Fibroblast of villous mesenchyme (primary cell): ENCODE data around the gene BMP3. TPM values are rescaled to one million over a fixed set of nuclear protein-coding genes. Genes with fewer than 3 reads are reported as not detected.
A peak's percentile ranks its signal among the peaks of the same experiment; 100 is the strongest.

Source experiments
- DNase-seq: peaks from one replicate; pipeline ENCODE4 v3.0.0-alpha.2; 2010; ENCODE audit warnings: low read depth
- H3K4me3 ChIP-seq: 2 replicates; pipeline ENCODE4 v1.5.1; 2011; ENCODE audit warnings: low read depth, mild to moderate bottlenecking, low read length
- CTCF ChIP-seq: IDR thresholded peaks from 2 replicates; pipeline ENCODE4 v1.5.1; 2012; ENCODE audit warnings: low read depth, mild to moderate bottlenecking, low read length; ENCODE audit not compliant: insufficient read depth
- total RNA-seq: library from RNA; depleted of rRNA; stranded (reverse); fragments of >200 nt; gene quantifications from 2 replicates; pipeline ENCODE4 v1.2.3, GENCODE V29; 2012

BMP3 gene
- under 0.01 TPM in 1 of 2 replicates, not detected in the other for total RNA-seq

GRCh38 chr4:81030061-81030980, at the start of gene BMP3:
Gene BMP3, plus strand, starts transcription at chr4:81030708. Its CDS starts 577 bp downstream, at chr4:81031285.
- TF ChIP-seq CTCF, result no peak
- DNase-seq, result peak; percentile 1
- H3K4me3 ChIP-seq, result no peak within 1 kb of the TSS

- no peak for TF ChIP-seq CTCF
- no peak for DNase-seq
- no peak overlapping the region for H3K4me3 ChIP-seq
These were observed 44.5 kb upstream of the BMP3 start for GRCh38 chr4:80986011-80986410.

GRCh38 chr4:80989921-80990544, 40.5 kb upstream of the BMP3 start:
- TF ChIP-seq CTCF, result peak; percentile 67
- peak; percentile 60 for DNase-seq
- H3K4me3 ChIP-seq, result no peak overlapping the region

GRCh38 chr4:80990851-80991250, 39.7 kb upstream of the BMP3 start:
- DNase-seq, result no peak
- TF ChIP-seq CTCF, result no peak
- H3K4me3 ChIP-seq, result no peak overlapping the region

GRCh38 chr4:80999943-81000342, 30.6 kb upstream of the BMP3 start:
- H3K4me3 ChIP-seq, result no peak overlapping the region
- TF ChIP-seq CTCF, result no peak
- DNase-seq, result no peak

- DNase-seq, result no peak
- no peak overlapping the region for H3K4me3 ChIP-seq
- TF ChIP-seq CTCF, result no peak
These were observed 26.9 kb upstream of the BMP3 start for GRCh38 chr4:81003597-81004111.
